GM13977 (cell line): ENCODE data around the gene C3orf18.

Source experiments
- DNase-seq: peaks from one replicate; pipeline ENCODE4 v3.0.0; 2012; ENCODE audit warnings: low spot score
- CTCF ChIP-seq: IDR thresholded peaks from 2 replicates; pipeline ENCODE4 v1.5.1; 2012; ENCODE audit warnings: mild to moderate bottlenecking, control low read depth; ENCODE audit not compliant: insufficient read depth; ENCODE audit errors: extremely low read depth, missing control alignments
- in situ Hi-C: fragments of 300-500 bp; cut with MboI; formaldehyde crosslinking; loops from one replicate; pipeline ENCODE4 v1.12.0; 2022; ENCODE audit warnings: low sequenced_read_pairs, low pct_unique_long_range_greater_than_20kb, mixed read lengths, inconsistent platforms; ENCODE audit not compliant: unreplicated experiment

C3orf18 gene

GRCh38 chr3:50534681-50535330 is 32.7 kb downstream of the C3orf18 start:
- no peak for TF ChIP-seq CTCF
- in situ Hi-C loops = no loop called here
- no peak for DNase-seq

- no peak for TF ChIP-seq CTCF
- in situ Hi-C loops = no loop called here
- DNase-seq = no peak
Measured at GRCh38 chr3:50533807-50534461, 33.6 kb downstream of the C3orf18 start.

DNA sequence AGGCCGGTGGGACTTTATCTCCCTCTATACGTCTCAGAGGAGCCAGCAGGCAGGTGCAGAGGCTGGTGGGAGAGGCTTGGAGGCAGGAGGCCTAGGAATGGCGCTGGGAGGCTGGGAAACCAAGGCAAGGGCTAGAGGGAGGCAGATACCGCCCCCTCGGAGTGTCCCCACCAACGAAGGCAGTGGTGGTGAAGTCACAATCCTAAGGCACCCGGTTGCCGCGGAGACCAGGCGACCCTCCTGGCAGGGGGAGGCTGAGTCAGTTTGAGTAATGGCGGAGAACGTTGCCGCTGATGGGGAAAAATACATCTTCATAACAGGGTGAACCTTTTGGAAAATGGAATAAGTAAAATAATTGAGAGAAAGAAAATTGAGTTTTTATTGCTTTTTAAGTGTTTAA is 34.2 kb downstream of the C3orf18 start:
- in situ Hi-C loops = no loop called here
- DNase-seq = no peak
- no peak for TF ChIP-seq CTCF

DNA sequence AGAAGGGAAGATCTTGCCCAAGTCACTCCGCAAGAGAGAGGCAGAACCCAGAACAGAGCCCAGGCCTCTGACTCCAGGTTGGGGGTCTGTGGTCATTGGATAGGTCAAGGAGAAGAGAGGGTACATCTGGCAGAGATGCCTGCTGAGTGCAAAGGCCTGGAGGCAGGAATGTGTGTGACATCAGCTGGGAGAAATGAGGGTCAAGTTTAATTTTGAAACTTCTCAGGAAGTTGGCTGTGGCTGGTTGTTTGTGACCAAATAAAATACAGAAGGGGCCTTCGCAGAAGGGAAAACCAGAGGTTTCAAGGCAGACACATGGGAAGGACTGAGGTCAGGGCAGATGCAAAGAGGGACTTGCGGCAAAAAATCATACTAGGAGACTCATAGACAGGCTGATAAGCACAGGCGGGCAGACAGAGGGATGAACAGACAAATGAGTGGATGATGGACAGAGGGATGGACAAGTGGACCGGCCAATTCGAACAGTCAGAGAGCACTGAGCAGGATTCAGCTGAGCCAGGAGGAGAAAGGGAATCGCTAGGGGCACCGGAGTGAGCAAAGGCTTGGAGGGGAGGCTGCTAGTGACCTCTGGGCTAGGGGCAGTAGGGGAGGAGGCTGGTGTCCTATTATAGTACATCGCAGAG is 35.4 kb downstream of the C3orf18 start:
- in situ Hi-C loops = no loop called here
- DNase-seq = no peak

GRCh38 chr3:50531201-50531600 is 36.3 kb downstream of the C3orf18 start:
- in situ Hi-C loops = no loop called here
- no peak for TF ChIP-seq CTCF
- DNase-seq = no peak

More for the DNA sequence above, 35.4 kb downstream of the C3orf18 start:
- no peak for TF ChIP-seq CTCF

- in situ Hi-C loops = no loop called here
- DNase-seq = no peak
- TF ChIP-seq CTCF = no peak
Measured at GRCh38 chr3:50530001-50530970, 37.3 kb downstream of the C3orf18 start.
